ENCODE measurements around the gene STUM. TPM values are rescaled to one million over a fixed set of nuclear protein-coding genes. Genes with fewer than 3 reads are reported as not detected.

The STUM gene
- total and polyA plus RNA-seq, 2 of the 8 experiments (the other 6 are each of a cell fraction or from before 2014, with no cell fraction given): 0.76 to 1.2 TPM

DNA sequence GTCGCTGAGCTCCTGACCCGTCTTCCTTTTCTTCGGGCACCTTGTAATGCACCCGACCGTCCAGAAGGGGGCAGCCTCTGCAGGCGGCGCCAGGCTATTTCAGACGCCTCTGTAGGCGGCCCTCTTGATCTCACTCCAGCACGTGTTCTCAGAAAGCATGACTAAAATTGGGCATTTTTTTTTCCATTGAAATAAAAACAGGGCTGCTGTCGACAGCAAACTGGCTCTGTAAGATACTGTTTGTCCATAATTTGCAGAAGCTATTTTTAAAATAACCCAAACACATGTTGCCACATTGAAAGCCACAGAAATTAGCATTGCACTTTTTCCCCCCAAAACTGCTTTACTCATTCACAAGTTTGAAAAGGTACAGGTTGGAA, 78.0 kb downstream of the STUM start (continued):
- TF ChIP-seq, protein P1, sequence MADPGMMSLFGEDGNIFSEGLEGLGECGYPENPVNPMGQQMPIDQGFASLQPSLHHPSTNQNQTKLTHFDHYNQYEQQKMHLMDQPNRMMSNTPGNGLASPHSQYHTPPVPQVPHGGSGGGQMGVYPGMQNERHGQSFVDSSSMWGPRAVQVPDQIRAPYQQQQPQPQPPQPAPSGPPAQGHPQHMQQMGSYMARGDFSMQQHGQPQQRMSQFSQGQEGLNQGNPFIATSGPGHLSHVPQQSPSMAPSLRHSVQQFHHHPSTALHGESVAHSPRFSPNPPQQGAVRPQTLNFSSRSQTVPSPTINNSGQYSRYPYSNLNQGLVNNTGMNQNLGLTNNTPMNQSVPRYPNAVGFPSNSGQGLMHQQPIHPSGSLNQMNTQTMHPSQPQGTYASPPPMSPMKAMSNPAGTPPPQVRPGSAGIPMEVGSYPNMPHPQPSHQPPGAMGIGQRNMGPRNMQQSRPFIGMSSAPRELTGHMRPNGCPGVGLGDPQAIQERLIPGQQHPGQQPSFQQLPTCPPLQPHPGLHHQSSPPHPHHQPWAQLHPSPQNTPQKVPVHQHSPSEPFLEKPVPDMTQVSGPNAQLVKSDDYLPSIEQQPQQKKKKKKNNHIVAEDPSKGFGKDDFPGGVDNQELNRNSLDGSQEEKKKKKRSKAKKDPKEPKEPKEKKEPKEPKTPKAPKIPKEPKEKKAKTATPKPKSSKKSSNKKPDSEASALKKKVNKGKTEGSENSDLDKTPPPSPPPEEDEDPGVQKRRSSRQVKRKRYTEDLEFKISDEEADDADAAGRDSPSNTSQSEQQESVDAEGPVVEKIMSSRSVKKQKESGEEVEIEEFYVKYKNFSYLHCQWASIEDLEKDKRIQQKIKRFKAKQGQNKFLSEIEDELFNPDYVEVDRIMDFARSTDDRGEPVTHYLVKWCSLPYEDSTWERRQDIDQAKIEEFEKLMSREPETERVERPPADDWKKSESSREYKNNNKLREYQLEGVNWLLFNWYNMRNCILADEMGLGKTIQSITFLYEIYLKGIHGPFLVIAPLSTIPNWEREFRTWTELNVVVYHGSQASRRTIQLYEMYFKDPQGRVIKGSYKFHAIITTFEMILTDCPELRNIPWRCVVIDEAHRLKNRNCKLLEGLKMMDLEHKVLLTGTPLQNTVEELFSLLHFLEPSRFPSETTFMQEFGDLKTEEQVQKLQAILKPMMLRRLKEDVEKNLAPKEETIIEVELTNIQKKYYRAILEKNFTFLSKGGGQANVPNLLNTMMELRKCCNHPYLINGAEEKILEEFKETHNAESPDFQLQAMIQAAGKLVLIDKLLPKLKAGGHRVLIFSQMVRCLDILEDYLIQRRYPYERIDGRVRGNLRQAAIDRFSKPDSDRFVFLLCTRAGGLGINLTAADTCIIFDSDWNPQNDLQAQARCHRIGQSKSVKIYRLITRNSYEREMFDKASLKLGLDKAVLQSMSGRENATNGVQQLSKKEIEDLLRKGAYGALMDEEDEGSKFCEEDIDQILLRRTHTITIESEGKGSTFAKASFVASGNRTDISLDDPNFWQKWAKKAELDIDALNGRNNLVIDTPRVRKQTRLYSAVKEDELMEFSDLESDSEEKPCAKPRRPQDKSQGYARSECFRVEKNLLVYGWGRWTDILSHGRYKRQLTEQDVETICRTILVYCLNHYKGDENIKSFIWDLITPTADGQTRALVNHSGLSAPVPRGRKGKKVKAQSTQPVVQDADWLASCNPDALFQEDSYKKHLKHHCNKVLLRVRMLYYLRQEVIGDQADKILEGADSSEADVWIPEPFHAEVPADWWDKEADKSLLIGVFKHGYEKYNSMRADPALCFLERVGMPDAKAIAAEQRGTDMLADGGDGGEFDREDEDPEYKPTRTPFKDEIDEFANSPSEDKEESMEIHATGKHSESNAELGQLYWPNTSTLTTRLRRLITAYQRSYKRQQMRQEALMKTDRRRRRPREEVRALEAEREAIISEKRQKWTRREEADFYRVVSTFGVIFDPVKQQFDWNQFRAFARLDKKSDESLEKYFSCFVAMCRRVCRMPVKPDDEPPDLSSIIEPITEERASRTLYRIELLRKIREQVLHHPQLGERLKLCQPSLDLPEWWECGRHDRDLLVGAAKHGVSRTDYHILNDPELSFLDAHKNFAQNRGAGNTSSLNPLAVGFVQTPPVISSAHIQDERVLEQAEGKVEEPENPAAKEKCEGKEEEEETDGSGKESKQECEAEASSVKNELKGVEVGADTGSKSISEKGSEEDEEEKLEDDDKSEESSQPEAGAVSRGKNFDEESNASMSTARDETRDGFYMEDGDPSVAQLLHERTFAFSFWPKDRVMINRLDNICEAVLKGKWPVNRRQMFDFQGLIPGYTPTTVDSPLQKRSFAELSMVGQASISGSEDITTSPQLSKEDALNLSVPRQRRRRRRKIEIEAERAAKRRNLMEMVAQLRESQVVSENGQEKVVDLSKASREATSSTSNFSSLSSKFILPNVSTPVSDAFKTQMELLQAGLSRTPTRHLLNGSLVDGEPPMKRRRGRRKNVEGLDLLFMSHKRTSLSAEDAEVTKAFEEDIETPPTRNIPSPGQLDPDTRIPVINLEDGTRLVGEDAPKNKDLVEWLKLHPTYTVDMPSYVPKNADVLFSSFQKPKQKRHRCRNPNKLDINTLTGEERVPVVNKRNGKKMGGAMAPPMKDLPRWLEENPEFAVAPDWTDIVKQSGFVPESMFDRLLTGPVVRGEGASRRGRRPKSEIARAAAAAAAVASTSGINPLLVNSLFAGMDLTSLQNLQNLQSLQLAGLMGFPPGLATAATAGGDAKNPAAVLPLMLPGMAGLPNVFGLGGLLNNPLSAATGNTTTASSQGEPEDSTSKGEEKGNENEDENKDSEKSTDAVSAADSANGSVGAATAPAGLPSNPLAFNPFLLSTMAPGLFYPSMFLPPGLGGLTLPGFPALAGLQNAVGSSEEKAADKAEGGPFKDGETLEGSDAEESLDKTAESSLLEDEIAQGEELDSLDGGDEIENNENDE (IDR thresholded peaks at IDR 0.05; ENCODE audit: insufficient replicate concordance, low read length): no peak
- TF ChIP-seq SP2 (IDR thresholded peaks at IDR 0.05; ENCODE audit: low read length) (no peak), EGR1 (IDR thresholded peaks at IDR 0.05; ENCODE audit: borderline replicate concordance, low read depth, low read length) (no peak), TBP (IDR thresholded peaks at IDR 0.05; ENCODE audit: low read depth, low read length) (no peak), RNF2 (IDR thresholded peaks at IDR 0.05; ENCODE audit: borderline replicate concordance, low read depth, low read length, missing control alignments, poor library complexity, severe bottlenecking) (no peak), TEAD4 (IDR thresholded peaks at IDR 0.05; ENCODE audit: low read depth, low read length) (0 out of 2 replicates have a peak, but pooled peaks have one; percentile 2), SIX5 (IDR thresholded peaks at IDR 0.05; ENCODE audit: low read depth, low read length) (no peak)
- TF ChIP-seq, protein P2, sequence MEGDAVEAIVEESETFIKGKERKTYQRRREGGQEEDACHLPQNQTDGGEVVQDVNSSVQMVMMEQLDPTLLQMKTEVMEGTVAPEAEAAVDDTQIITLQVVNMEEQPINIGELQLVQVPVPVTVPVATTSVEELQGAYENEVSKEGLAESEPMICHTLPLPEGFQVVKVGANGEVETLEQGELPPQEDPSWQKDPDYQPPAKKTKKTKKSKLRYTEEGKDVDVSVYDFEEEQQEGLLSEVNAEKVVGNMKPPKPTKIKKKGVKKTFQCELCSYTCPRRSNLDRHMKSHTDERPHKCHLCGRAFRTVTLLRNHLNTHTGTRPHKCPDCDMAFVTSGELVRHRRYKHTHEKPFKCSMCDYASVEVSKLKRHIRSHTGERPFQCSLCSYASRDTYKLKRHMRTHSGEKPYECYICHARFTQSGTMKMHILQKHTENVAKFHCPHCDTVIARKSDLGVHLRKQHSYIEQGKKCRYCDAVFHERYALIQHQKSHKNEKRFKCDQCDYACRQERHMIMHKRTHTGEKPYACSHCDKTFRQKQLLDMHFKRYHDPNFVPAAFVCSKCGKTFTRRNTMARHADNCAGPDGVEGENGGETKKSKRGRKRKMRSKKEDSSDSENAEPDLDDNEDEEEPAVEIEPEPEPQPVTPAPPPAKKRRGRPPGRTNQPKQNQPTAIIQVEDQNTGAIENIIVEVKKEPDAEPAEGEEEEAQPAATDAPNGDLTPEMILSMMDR (IDR thresholded peaks at IDR 0.05; ENCODE audit: control extremely low read depth in 1 of 3, insufficient read depth in 1 of 3, low read depth in 1 of 3, low read length in 3 of 3): peak; percentile 86 to 94 (median 88)

All from H1 (cell line).